ENCODE results near the gene TRPM3.

- TF ChIP-seq CTCF (conservative IDR thresholded peaks at IDR 0.05; ENCODE audit: low read depth, low read length), result no peak
- TF ChIP-seq EZH2 (IDR thresholded peaks at IDR 0.05; ENCODE audit: low read length, unreplicated experiment), result no peak
- TF ChIP-seq EZH2phosphoT487 (IDR thresholded peaks at IDR 0.05; ENCODE audit: borderline replicate concordance, low read length), result no peak
These were observed 562.3 kb downstream of the TRPM3 start for GRCh38 chr9:70559102-70559501.

All from PC-3 (cell line).